Stimulated activated CD8-positive, alpha-beta memory T cell treated with anti-CD3 and anti-CD28 coated beads, Interleukin-12 subunit alpha, Interleukin-12 subunit beta, amount 100 ng/mL, for 24 hours (primary cell): Measurements from ENCODE around the gene PDCD1.
"Not testable (repeated sequence)": the region's sequence is repeated elsewhere in the genome, so short reads cannot be mapped to it uniquely, and the experiment has no call there.

Experiments
- DNase-seq: peaks from one replicate; pipeline ENCODE4 v3.0.0-alpha.2; 2020; ENCODE audit errors: extremely low read depth

PDCD1 gene

DNA sequence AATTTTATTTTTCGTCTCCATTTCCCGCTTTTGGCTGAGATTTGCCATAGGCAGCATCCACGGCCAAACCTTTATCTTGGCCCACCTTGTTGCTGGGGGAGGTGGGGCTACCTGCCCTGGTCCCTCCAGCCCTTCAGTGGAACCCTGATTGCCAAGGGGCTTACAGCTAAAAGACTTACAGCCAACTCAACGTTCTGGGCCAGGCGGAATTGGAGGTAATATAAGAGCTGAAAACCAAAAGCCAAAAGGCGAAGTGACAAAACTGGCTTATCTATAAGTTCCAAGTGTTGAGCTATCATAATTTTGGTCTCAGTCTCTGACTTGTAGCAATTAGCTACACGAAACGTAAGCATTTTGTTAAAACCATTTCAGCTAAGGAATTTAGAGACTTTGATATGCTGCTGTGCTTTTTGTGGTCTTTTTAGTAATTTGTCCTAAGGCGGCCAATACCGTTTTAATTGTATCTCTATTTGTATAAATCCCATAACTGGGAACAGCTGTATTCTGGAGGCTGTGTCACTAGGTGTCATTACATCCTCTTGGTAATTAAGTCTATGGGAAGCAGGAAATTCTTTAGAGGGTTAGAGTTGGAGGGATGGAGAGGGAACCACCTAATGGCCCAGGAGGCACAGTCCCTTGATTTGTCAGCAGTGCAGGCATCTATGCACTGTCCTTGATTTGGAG, 24.0 kb downstream of the PDCD1 start:
- no peak for DNase-seq

DNA sequence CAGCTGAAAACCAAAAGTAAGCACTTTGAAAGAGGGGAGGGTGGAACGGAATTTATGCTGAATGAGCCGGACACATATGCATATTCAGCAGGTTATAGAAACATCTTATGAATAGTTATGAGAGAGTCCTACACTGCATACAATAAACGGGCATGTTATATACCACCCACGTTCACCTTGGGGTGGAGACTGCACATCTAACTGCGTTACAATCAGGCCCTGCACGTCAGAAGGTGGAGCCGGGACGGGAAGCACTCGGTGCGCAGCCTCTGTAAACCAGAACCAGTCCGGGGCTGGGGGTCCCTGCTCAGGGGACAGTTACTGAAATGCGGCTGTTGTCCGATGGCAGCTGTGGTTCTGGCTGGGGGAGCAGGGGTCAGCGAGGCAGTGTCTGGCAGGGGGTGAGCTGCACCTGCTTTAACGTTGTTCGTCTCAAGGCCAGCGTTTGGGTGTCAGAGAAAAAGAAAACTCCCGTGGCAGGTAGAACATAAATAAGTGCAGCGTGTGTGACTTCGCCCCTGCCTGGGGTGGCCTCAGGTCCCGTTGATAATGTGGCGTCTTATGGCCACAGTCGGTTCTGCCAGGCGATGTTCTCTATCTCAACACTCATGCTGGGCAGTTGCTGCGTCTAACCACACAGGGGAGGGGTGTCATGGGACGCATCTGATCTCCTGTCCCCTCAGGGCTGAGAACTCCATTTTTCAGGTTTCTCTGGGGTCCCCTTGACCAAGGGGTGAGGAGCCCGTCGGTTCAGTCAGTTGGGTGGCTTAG, 24.8 kb downstream of the PDCD1 start:
- not testable (repeated sequence) for DNase-seq

- DNase-seq = no peak
Observed at GRCh38 chr2:241833101-241833663, 25.5 kb downstream of the PDCD1 start.

GRCh38 chr2:241827394-241827793, 31.3 kb downstream of the PDCD1 start:
- no peak for DNase-seq

- DNase-seq = not testable (repeated sequence)
Observed at GRCh38 chr2:241823531-241824437, 34.9 kb downstream of the PDCD1 start.

DNA sequence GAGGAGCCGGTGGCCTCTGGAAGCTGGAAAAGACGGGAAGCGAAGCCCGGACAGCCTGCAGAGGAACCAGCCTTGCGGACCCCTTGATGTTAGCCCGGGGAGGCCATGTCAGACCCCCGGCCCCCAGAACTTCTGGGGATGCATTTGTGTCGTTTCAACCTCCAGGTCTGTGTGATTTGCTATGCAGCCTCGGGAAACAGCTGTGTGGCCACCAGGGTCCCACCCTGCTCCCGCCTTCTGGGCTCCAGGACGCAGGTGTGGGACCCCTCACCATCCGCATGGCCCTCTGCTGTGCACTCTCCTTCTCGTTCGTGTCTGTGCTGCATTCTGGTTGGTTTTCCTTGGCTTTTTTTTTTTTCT, 36.5 kb downstream of the PDCD1 start:
- DNase-seq = no peak

DNA sequence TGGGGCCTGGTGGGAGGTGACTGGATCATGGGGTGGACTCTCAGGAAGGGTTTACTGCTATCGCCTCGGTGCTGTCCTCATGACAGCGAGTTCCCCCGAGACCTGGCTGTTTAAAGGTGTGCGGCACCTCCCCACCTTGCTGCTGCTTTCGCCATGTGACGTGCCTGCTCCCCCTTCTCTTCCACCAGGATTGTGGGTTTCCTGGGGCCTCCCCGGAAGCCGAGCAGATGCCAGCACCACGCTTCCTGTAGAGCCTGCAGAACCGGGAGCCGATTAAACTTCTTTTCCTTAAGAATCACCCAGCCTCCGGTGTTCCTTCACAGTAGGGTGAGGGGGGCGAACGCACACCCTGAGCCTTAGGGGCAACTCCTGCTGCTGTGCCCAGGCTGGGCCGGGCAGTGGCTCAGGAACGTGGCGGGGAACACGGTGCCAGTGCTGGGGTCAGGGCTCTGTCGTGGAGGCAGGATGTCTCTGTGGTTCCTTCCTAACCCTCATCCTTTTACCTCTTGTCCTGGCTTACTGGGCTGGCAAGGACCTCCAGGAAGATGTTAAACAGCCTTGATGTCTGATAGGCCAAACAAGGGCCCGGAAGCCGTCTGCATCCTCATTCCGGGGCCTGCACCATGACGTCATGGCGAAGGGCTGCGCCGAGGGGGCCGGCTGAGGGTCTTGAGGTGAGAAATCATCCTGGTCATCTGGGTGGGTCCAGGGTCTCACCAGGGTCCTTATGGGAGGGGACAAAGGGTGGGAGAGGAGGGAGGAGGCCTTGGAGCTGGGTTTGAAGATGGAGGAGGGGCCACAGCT, 37.0 kb downstream of the PDCD1 start:
- no peak for DNase-seq

DNA sequence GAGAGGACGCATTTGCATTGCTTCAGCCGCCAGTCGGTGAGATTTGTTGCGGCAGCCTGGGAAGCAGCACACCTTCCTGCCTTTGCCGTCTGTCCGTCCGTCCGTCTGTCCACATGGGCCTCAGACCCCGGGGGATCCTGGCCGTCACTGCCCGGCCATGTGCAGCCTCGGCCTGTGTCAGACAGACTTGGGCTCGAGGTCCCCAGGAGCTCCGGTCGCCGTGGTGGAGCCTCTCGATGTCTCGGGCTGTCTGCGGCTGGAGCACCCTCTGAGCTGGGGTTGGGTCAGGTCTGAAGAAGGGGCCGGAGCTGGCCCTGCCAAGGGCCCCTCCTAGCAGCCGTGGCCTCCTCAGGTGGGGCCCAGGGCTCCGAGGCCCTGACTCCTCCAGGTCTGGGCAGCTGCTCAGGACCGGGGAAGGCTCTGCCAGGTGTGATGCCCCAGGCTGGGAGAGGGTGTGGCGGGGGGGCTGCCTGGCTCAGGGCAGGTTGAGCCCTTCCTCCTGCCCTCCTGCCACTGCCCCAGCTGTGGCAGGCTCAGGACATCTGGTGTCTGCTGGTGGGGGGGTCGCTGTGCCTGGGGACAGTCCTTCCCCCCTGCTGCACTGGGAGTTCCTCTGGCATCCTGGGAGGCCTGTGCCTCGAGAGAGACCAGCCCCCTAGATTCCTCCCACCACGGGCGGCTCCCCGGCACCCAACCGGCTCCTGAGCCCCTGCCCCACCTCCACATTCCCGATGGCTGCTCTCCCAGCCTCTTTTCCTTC, 37.9 kb downstream of the PDCD1 start:
- DNase-seq = no peak

- DNase-seq = not testable (repeated sequence)
Observed at GRCh38 chr2:241819947-241820624, 38.6 kb downstream of the PDCD1 start.

DNA sequence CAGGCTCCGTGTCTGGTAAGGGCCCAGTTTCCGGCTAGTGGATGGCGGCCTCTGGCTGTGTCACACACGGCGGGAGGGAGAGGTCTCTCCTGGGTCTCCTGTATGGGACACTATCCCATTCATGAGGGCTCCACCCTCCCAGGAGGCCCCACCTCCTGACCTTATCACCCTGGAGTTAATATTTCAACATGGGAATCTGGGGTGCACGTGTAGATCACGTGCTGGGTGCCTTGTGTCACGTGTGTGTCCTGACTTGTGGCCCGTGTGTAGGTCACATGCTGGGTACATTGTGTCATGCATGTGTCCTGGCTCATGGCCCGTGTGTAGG, 39.8 kb downstream of the PDCD1 start:
- no peak for DNase-seq

- DNase-seq = no peak
Observed at GRCh38 chr2:241818229-241818942, 40.3 kb downstream of the PDCD1 start.

GRCh38 chr2:241817821-241818215, 40.9 kb downstream of the PDCD1 start:
- DNase-seq = not testable (repeated sequence)

DNA sequence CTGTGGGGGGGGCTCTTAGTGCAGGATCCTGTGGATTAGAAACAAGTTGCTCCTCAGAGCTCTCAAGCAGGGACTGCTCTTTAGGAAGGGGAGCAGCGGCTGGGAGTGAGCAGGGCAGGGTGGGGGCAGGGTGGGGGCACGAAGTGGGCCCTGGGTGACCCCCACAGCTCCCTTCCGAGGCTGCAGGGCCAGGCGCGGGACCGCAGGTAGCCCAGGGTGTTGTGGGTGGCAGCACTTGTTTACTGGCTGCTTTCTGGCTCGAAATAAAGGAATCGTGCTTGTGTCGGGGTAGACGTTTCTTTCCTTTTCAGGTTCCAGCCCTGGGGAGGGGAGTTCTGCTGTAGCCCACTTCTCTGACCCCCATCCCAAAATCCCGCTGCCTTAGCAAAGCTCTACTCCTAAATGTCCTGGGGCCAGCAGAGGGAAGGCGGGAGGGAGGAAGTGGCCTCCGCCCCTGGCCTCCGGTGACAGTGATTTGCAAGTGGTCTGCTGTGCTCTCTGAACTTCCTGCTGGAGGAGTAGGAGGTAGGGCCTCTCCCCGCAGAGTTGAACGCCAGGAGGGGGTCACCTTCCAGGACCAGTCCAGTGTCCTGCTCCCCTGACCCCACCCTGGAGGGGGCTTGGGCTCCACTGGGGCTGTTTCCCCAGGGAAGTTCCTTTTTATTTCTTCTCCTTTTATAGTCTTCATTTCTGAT, 41.4 kb downstream of the PDCD1 start:
- no peak for DNase-seq

GRCh38 chr2:241816431-241817121, 42.1 kb downstream of the PDCD1 start:
- no peak for DNase-seq

GRCh38 chr2:241815477-241816430, 42.9 kb downstream of the PDCD1 start:
- DNase-seq = no peak

GRCh38 chr2:241814643-241815476, 43.8 kb downstream of the PDCD1 start:
- no peak for DNase-seq
